Neuronal stem cell (in vitro differentiated cells): ENCODE data around the gene WDR48.

Experiments used
- DNase-seq: peaks from one replicate; pipeline ENCODE4 v3.0.0-alpha.2; 2013; ENCODE audit warnings: low spot score
- H2AFZ ChIP-seq: one replicate; pipeline ENCODE4 v1.6.1; 2013; ENCODE audit warnings: mild to moderate bottlenecking, low read length, inconsistent platforms
- H2AK5ac ChIP-seq: 2 replicates; pipeline ENCODE4 v1.6.1; 2013; ENCODE audit warnings: low read depth, mild to moderate bottlenecking, inconsistent platforms, low read length, moderate library complexity, mixed read lengths
- H2BK120ac ChIP-seq: 2 replicates; pipeline ENCODE4 v1.6.1; 2013; ENCODE audit warnings: low read depth, mild to moderate bottlenecking, inconsistent platforms, low read length, moderate library complexity, mixed read lengths
- H2BK12ac ChIP-seq: one replicate; pipeline ENCODE4 v1.6.1; 2013; ENCODE audit warnings: low read length, inconsistent platforms
- H2BK15ac ChIP-seq: 2 replicates; pipeline ENCODE4 v1.6.1; 2013; ENCODE audit warnings: mild to moderate bottlenecking, low read length, inconsistent platforms, mixed read lengths
- H2BK5ac ChIP-seq: one replicate; pipeline ENCODE4 v1.6.1; 2013; ENCODE audit warnings: inconsistent platforms, mild to moderate bottlenecking, low read length, moderate library complexity
- H3K14ac ChIP-seq: one replicate; pipeline ENCODE4 v1.6.1; 2013; ENCODE audit warnings: low read length, inconsistent platforms
- H3K18ac ChIP-seq: 2 replicates; pipeline ENCODE4 v1.6.1; 2013; ENCODE audit warnings: low read length, inconsistent platforms
- H3K23ac ChIP-seq: 2 replicates; pipeline ENCODE4 v1.6.1; 2013; ENCODE audit warnings: low read depth, mild to moderate bottlenecking, mixed read lengths, low read length, inconsistent platforms; ENCODE audit not compliant: poor library complexity
- H3K27ac ChIP-seq: replicated peaks from 3 replicates; pipeline ENCODE4 v1.5.1; 2013; ENCODE audit warnings: low read length, inconsistent platforms
- H3K27me3 ChIP-seq, 3 experiments: 2 replicates each; pipeline ENCODE4 v1.6.1; 2013; ENCODE audit warnings: low read length in 3 of 3, mild to moderate bottlenecking in 2 of 3, inconsistent platforms in 1 of 3, low read depth in 1 of 3, mixed read lengths in 1 of 3, moderate library complexity in 1 of 3; ENCODE audit not compliant: control insufficient read depth in 3 of 3, insufficient read depth in 3 of 3
- H3K36me3 ChIP-seq, 2 donors: replicated peaks in 1 of 2; 2 replicates each; pipeline ENCODE4 v1.6.1; 2013; ENCODE audit warnings: low read length in 2 of 2; ENCODE audit not compliant: control insufficient read depth in 2 of 2, insufficient read depth in 2 of 2
- H3K4ac ChIP-seq: 2 replicates; pipeline ENCODE4 v1.6.1; 2013; ENCODE audit warnings: inconsistent platforms, mild to moderate bottlenecking, low read length, moderate library complexity
- H3K4me1 ChIP-seq, 2 donors: 1 replicate in 1 of 2; 2 replicates in 1 of 2; pipeline ENCODE4 v1.6.1; 2013; ENCODE audit warnings: low read length in 2 of 2, low read depth in 1 of 2; ENCODE audit not compliant: control insufficient read depth in 2 of 2, insufficient read depth in 1 of 2
- H3K4me2 ChIP-seq: one replicate; pipeline ENCODE4 v1.6.1; 2013; ENCODE audit warnings: mild to moderate bottlenecking, low read length, inconsistent platforms; ENCODE audit not compliant: insufficient read depth, poor library complexity, severe bottlenecking
- H3K4me3 ChIP-seq, 2 donors: 2 replicates each; pipeline ENCODE4 v1.5.1; 2013; ENCODE audit warnings: low read length in 2 of 2, mild to moderate bottlenecking in 2 of 2, inconsistent platforms in 1 of 2, moderate library complexity in 1 of 2
- H3K79me1 ChIP-seq: one replicate; pipeline ENCODE4 v1.6.1; 2013; ENCODE audit warnings: low read depth, mild to moderate bottlenecking, inconsistent platforms, low read length, moderate library complexity
- H3K9ac ChIP-seq: one replicate; pipeline ENCODE4 v1.6.1; 2013; ENCODE audit warnings: mild to moderate bottlenecking, low read depth, low read length, inconsistent platforms; ENCODE audit not compliant: poor library complexity
- H3K9me3 ChIP-seq, 2 donors: replicated peaks in 1 of 2; 2 replicates each; pipeline versions ENCODE3 to v1.6.1; 2013; ENCODE audit warnings: low read length in 2 of 2, mild to moderate bottlenecking in 2 of 2, inconsistent platforms in 1 of 2, low read depth in 1 of 2, mixed read lengths in 1 of 2, moderate library complexity in 1 of 2; ENCODE audit not compliant: control insufficient read depth in 2 of 2, insufficient read depth in 1 of 2
- H4K8ac ChIP-seq: one replicate; pipeline ENCODE4 v1.6.1; 2013; ENCODE audit warnings: low read depth, mild to moderate bottlenecking, inconsistent platforms, low read length, moderate library complexity
- H4K91ac ChIP-seq: one replicate; pipeline ENCODE4 v1.6.1; 2013; ENCODE audit warnings: low read length, low read depth, mild to moderate bottlenecking, inconsistent platforms; ENCODE audit not compliant: poor library complexity
- WGBS, 2 donors: extraction: QIAGEN DNeasy Blood & Tissue Kit; methylation state at CpG; one replicate each; pipeline ENCODE4 v1.1.7; 2013; ENCODE audit warnings: missing lambda C conversion rate in 2 of 2, mixed read lengths in 1 of 2; ENCODE audit not compliant: insufficient read length in 2 of 2, insufficient replicate concordance in 1 of 2; ENCODE audit errors: extremely low coverage in 2 of 2; 5-methylcytosine and 5-hydroxymethylcytosine counted together

Gene WDR48

GRCh38 chr3:39096775-39097174, 45.0 kb downstream of the WDR48 start:
- Histone ChIP-seq H3K4me3 (no peak overlapping the region), H4K8ac (no peak overlapping the region), H3K27me3 (no peaks in the 10 kb centered on the region), H3K9ac (no peak overlapping the region), H3K4me2 (no peak overlapping the region), H3K4me1 (peaks cover 0 to 11% of the 10 kb centered on the region in 2 donors), H3K14ac (no peak overlapping the region), H2BK15ac (no peak overlapping the region), H3K18ac (no peak overlapping the region), H3K23ac (no peak overlapping the region), H3K79me1 (peaks cover 5% of the 10 kb centered on the region), H3K36me3 (peaks cover 46 to 100% of the 10 kb centered on the region in 2 donors), H2AFZ (no peak overlapping the region), H3K9me3 (no peaks in the 10 kb centered on the region), H2BK5ac (no peak overlapping the region), H4K91ac (no peak overlapping the region), H3K27ac (no peak overlapping the region), H2BK120ac (no peak overlapping the region), H3K4ac (no peak overlapping the region), H2AK5ac (no peak overlapping the region), H2BK12ac (no peak overlapping the region)
- WGBS, 2 donors = no CpG with 5 or more reads among the region's 3 CpGs
- no peak for DNase-seq

DNA sequence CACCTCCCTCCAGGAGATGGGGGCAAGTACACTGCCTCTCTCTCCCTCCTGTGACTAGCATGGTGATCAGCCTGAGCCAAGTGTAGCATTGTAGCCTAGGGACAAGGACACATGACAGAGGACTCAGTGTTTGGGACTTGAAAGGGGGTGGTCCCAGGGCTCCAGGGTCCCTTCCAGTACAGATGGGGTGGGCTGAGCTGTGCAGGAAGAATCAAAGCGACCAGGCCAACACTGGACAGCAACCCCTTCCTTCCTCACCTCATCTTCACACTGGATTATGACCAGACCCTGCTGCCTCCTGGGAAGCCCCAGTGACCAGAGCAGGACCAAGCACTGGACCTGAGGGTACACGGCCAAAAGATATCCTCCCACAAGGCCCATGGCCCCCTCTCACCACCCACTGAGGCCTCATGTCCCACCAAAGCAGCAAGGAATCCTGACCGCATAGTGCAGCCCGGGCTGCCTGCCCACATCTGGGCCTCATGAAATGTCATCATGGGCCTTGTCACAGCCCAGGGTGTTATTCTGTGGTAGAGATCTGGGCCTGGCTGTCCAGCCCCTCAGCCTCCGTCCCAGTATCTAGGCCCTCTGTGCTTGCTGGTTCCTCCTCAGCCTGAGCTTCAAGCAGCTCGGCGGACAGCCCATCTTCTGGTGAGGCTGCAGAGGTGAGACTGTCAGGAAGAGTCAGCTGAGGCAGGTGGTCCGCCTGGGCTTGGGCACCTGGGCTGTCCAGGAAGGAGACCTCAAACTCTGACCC, 46.1 kb downstream of the WDR48 start:
- Histone ChIP-seq H4K8ac (no peak overlapping the region), H3K27ac (no peak overlapping the region)

GRCh38 chr3:39098473-39099000, 46.7 kb downstream of the WDR48 start:
- Histone ChIP-seq H4K91ac (no peak overlapping the region), H2BK120ac (no peak overlapping the region), H3K14ac (no peak overlapping the region), H3K9ac (no peak overlapping the region), H3K23ac (peak overlapping the region; percentile 69), H3K4me2 (no peak overlapping the region), H2BK12ac (no peak overlapping the region), H3K4me3 (no peak overlapping the region), H3K4ac (no peak overlapping the region), H3K27ac (no peak overlapping the region), H2AK5ac (no peak overlapping the region), H3K36me3 (peaks cover 41 to 96% of the 10 kb centered on the region in 2 donors), H2AFZ (no peak overlapping the region), H2BK15ac (no peak overlapping the region), H3K27me3 (no peaks in the 10 kb centered on the region), H4K8ac (no peak overlapping the region), H3K18ac (no peak overlapping the region), H3K79me1 (peaks cover 8% of the 10 kb centered on the region), H3K4me1 (peaks cover 0 to 11% of the 10 kb centered on the region in 2 donors), H3K9me3 (no peaks in the 10 kb centered on the region), H2BK5ac (no peak overlapping the region)
- no CpG with 5 or more reads among the region's 8 CpGs for WGBS, 2 donors
- no peak for DNase-seq

More for the DNA sequence above, 46.1 kb downstream of the WDR48 start:
- WGBS, 2 donors = no CpG with 5 or more reads among the region's 8 CpGs
- Histone ChIP-seq H2AFZ (no peak overlapping the region), H3K36me3 (peaks cover 43 to 100% of the 10 kb centered on the region in 2 donors), H3K79me1 (peaks cover 8% of the 10 kb centered on the region), H2BK5ac (no peak overlapping the region), H2BK120ac (no peak overlapping the region), H2BK12ac (no peak overlapping the region), H3K18ac (no peak overlapping the region), H3K4me2 (no peak overlapping the region), H3K4me1 (peaks cover 0 to 11% of the 10 kb centered on the region in 2 donors), H3K23ac (peak overlapping the region; percentile 69), H3K9me3 (no peaks in the 10 kb centered on the region), H3K4me3 (no peak overlapping the region), H3K9ac (no peak overlapping the region), H3K4ac (no peak overlapping the region), H4K91ac (no peak overlapping the region), H2AK5ac (no peak overlapping the region), H3K27me3 (no peaks in the 10 kb centered on the region), H2BK15ac (no peak overlapping the region), H3K14ac (no peak overlapping the region)
- no peak for DNase-seq

GRCh38 chr3:39099242-39099641, 47.4 kb downstream of the WDR48 start:
- no peak overlapping the region for H3K23ac ChIP-seq
- no peak overlapping the region for H2BK5ac ChIP-seq
- DNase-seq = no peak
- H3K9me3 ChIP-seq = no peaks in the 10 kb centered on the region
- H3K79me1 ChIP-seq = peaks cover 8% of the 10 kb centered on the region
- no peaks in the 10 kb centered on the region for H3K27me3 ChIP-seq
- WGBS, 2 donors = no CpG with 5 or more reads among the region's 1 CpG
- no peak overlapping the region for H3K9ac ChIP-seq
- peaks cover 38 to 89% of the 10 kb centered on the region in 2 donors for H3K36me3 ChIP-seq
- H2AFZ ChIP-seq = no peak overlapping the region
- no peak overlapping the region for H2BK12ac ChIP-seq
- no peak overlapping the region for H3K18ac ChIP-seq
- no peak overlapping the region for H3K14ac ChIP-seq
- no peak overlapping the region for H2BK120ac ChIP-seq
- H3K27ac ChIP-seq = no peak overlapping the region
- no peak overlapping the region for H2AK5ac ChIP-seq
- no peak overlapping the region for H4K8ac ChIP-seq
- peaks cover 0 to 11% of the 10 kb centered on the region in 2 donors for H3K4me1 ChIP-seq
- no peak overlapping the region for H3K4me3 ChIP-seq
- H4K91ac ChIP-seq = no peak overlapping the region
- no peak overlapping the region for H3K4ac ChIP-seq
- H2BK15ac ChIP-seq = no peak overlapping the region
- H3K4me2 ChIP-seq = no peak overlapping the region
